ENCODE measurements around the gene RBKS. TPM values are rescaled to one million over a fixed set of nuclear protein-coding genes. Genes with fewer than 3 reads are reported as not detected.
"Not testable (repeated sequence)": the region's sequence is repeated elsewhere in the genome, so short reads cannot be mapped to it uniquely, and the experiment has no call there.

RBKS gene
- total RNA-seq, 2 donors from 2014 or later = 1.0 to 7.6 TPM

- H3K27ac ChIP-seq = peak overlapping the region; percentile 77 to 86 (median 80)
- 8 to 9% methylated on average over 12 to 29 of the region's 29 CpGs for WGBS, 2 donors
Measured at GRCh38 chr2:27765621-27766286, 124.4 kb downstream of the RBKS start.

GRCh38 chr2:27764526-27764925 lies 125.7 kb downstream of the RBKS start:
- Histone ChIP-seq H3K4me1 (peaks cover 50% of the 10 kb centered on the region), H3K27ac (peak overlapping the region in 3 of 4 donors; percentile 65 to 86 (median 77))
- ATAC-seq; H3K9me3 ChIP-seq; H3K27me3 ChIP-seq; intact Hi-C loops (cut with DNase I); H3K4me3 ChIP-seq; H3K36me3 ChIP-seq (replicated peaks in 1 of 2; ENCODE audit: insufficient read depth in 1 of 2, low read depth in 2 of 2); DNase-seq: not testable (repeated sequence)
- 71 to 75% methylated on average over 3 of the region's 3 CpGs for WGBS, 2 donors

More at GRCh38 chr2:27765621-27766286, 124.4 kb downstream of the RBKS start:
- DNase-seq = peak; percentile 84 to 87 (median 86)
- peak; percentile 85 for ATAC-seq
- Histone ChIP-seq H3K27me3 (no peaks in the 10 kb centered on the region), H3K9me3 (no peaks in the 10 kb centered on the region), H3K4me1 (peaks cover 52% of the 10 kb centered on the region), H3K36me3 (replicated peaks in 1 of 2; ENCODE audit: insufficient read depth in 1 of 2, low read depth in 2 of 2) (no peaks in the 10 kb centered on the region), H3K4me3 (no peak overlapping the region)
- intact Hi-C loops (cut with DNase I) = no loop called here
- TF ChIP-seq CTCF (IDR thresholded peaks at IDR 0.05) (no peak), POLR2A (IDR thresholded peaks at IDR 0.05) (peak; percentile 9 to 68 (median 63))

DNA sequence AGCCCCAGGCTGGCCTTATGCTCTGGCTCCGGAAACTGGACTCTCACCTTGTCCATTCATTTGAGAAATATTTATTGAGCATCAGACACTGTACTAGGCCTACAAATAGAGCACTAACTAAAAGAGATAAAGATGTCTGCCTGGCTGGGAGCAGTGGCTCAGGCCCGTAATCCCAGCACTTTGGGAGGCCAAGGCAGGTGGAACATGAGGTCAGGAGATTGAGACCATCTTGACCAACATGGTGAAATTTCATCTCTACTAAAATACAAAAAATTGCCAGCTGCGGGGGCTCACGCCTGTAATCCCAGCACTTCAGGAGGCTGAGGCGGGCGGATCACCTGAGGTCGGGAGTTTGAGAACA lies 126.3 kb downstream of the RBKS start:
- Histone ChIP-seq H3K9me3 (no peaks in the 10 kb centered on the region), H3K27me3 (no peaks in the 10 kb centered on the region), H3K27ac (peak overlapping the region; percentile 53 to 76 (median 68)), H3K4me3 (no peak overlapping the region), H3K4me1 (peaks cover 50% of the 10 kb centered on the region), H3K36me3 (replicated peaks in 1 of 2; ENCODE audit: insufficient read depth in 1 of 2, low read depth in 2 of 2) (no peaks in the 10 kb centered on the region)
- intact Hi-C loops (cut with DNase I) = no loop called here
- ATAC-seq = no peak
- DNase-seq = no peak
- WGBS, 2 donors = 80 to 85% methylated on average over 7 of the region's 7 CpGs
- TF ChIP-seq POLR2A (IDR thresholded peaks at IDR 0.05) = no peak
- TF ChIP-seq CTCF (IDR thresholded peaks at IDR 0.05) = no peak

- no peak overlapping the region for H3K4me3 ChIP-seq
- H3K9me3 ChIP-seq = no peaks in the 10 kb centered on the region
- DNase-seq (peak in 1 of 4 donors; percentile 37), ATAC-seq (peak; percentile 70)
- WGBS, 2 donors = 27 to 51% methylated on average over 3 of the region's 3 CpGs
- no peaks in the 10 kb centered on the region for H3K27me3 ChIP-seq
- no peaks in the 10 kb centered on the region for H3K36me3 ChIP-seq (replicated peaks in 1 of 2; ENCODE audit: insufficient read depth in 1 of 2, low read depth in 2 of 2)
- intact Hi-C loops (cut with DNase I) = no loop called here
- peak overlapping the region; percentile 53 to 76 (median 68) for H3K27ac ChIP-seq
- TF ChIP-seq POLR2A (IDR thresholded peaks at IDR 0.05) (no peak), CTCF (IDR thresholded peaks at IDR 0.05) (no peak)
- H3K4me1 ChIP-seq = peaks cover 50% of the 10 kb centered on the region
Measured at GRCh38 chr2:27762951-27763906, 127.0 kb downstream of the RBKS start.
